Right atrium auricular region (tissue), 2 donors: ENCODE data around the gene PTPRC. TPM values are rescaled to one million over a fixed set of nuclear protein-coding genes. Genes with fewer than 3 reads are reported as not detected.

Source experiments
- DNase-seq: peaks from one replicate; pipeline ENCODE4 v3.0.0-alpha.2; 2019; ENCODE audit warnings: low spot score
- H3K27ac ChIP-seq, 2 donors: fragments of 200-600 bp; sonication (generic); 1 replicate in 1 of 2; 2 replicates in 1 of 2; pipeline ENCODE4 v1.5.1; 2016 to 2019
- H3K27me3 ChIP-seq, 2 donors: fragments of 200-600 bp; sonication (generic); one replicate each; pipeline versions ENCODE4 v1.5.1 to v1.6.0; 2017 to 2019
- H3K36me3 ChIP-seq: fragments of 200-600 bp; sonication (generic); one replicate; pipeline ENCODE4 v1.5.1; 2016
- H3K4me1 ChIP-seq, 2 donors: fragments of 200-600 bp; sonication (generic); one replicate each; pipeline versions ENCODE4 v1.5.1 to v1.6.0; 2017 to 2019
- H3K4me3 ChIP-seq, 2 donors: fragments of 200-600 bp; sonication (generic); 1 replicate in 1 of 2; 2 replicates in 1 of 2; pipeline ENCODE4 v1.5.1; 2017 to 2019; ENCODE audit warnings: mild to moderate bottlenecking in 1 of 2, moderate library complexity in 1 of 2
- H3K9me3 ChIP-seq, 2 donors: fragments of 200-600 bp; sonication (generic); one replicate each; pipeline ENCODE4 v1.5.1; 2019
- total RNA-seq, 2 donors: library from RNA; depleted of rRNA; stranded (reverse); fragments of >200 nt; gene quantifications; one replicate each; pipeline ENCODE4 v1.1.0, GENCODE V29; 2016
- TF ChIP-seq, protein P1 (sequence below), 2 donors: fragments of 200-600 bp; sonication (generic); IDR thresholded peaks; one replicate each; pipeline ENCODE4 v1.5.1; 2019; ENCODE audit warnings: antibody characterized with exemption in 2 of 2

PTPRC gene
- total RNA-seq, 2 donors from 2014 or later, result 5.5 to 10.1 TPM

DNA sequence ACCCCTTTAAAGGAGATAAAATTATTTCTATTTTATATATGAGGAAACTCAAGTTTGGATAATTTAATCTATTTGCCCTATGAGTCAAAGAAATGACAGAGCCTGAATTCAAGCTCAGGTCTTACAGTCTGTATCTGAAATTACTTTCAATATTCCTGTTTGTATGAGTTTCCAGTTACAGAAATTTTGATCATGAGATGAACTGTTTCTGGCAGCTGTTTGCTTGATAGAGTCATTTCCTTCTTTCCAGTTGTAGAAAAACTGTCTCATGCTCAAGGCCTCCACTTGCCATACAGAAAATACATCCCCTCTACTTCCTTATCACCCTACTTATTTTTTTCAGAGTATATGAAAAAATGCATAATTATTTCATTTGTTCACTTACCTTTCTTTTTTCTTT is 87.6 kb downstream of the PTPRC start:
- TF ChIP-seq, protein P1, sequence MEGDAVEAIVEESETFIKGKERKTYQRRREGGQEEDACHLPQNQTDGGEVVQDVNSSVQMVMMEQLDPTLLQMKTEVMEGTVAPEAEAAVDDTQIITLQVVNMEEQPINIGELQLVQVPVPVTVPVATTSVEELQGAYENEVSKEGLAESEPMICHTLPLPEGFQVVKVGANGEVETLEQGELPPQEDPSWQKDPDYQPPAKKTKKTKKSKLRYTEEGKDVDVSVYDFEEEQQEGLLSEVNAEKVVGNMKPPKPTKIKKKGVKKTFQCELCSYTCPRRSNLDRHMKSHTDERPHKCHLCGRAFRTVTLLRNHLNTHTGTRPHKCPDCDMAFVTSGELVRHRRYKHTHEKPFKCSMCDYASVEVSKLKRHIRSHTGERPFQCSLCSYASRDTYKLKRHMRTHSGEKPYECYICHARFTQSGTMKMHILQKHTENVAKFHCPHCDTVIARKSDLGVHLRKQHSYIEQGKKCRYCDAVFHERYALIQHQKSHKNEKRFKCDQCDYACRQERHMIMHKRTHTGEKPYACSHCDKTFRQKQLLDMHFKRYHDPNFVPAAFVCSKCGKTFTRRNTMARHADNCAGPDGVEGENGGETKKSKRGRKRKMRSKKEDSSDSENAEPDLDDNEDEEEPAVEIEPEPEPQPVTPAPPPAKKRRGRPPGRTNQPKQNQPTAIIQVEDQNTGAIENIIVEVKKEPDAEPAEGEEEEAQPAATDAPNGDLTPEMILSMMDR (IDR thresholded peaks at IDR 0.05), result no peak
- Histone ChIP-seq H3K27me3 (no peaks in the 10 kb centered on the region), H3K4me1 (no peaks in the 10 kb centered on the region), H3K4me3 (no peak overlapping the region), H3K27ac (no peak overlapping the region), H3K9me3 (no peaks in the 10 kb centered on the region), H3K36me3 (no peaks in the 10 kb centered on the region)
- no peak for DNase-seq

DNA sequence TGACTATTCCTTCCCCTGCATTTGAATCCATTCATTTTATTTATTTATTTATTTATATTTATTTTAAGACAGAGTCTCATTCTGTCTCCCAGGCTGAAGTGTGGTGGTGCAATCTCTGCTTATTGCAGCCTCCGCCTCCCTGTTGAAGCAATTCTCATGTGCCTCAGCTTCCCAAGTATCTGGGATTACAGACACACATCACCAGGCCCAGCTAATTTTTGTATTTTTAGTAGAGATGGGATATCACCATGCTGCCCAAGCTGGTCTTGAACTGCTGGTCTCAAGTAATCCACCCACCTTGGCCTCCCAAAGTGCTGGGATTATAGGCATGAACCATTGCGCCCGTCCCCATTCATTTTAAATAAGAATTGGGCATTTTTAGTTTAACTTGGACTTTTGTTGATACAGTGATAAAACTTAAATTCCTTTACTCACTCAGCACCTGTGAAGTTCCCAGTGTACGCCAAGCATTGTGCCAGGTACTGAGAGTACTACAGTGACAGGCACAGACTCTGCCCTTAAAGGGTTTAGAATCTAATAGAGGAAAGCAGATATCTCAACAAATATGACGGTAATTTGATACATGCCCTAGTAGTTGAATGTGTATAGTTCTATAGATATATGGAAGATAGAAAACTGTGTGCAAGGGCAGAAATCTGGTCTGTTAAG is 90.5 kb downstream of the PTPRC start:
- TF ChIP-seq, protein P1 (IDR thresholded peaks at IDR 0.05), result no peak
- H3K36me3 ChIP-seq, result no peaks in the 10 kb centered on the region
- H3K9me3 ChIP-seq, result no peaks in the 10 kb centered on the region
- H3K27me3 ChIP-seq, result no peaks in the 10 kb centered on the region
- DNase-seq, result no peak
- no peak overlapping the region for H3K27ac ChIP-seq
- H3K4me3 ChIP-seq, result no peak overlapping the region
- no peaks in the 10 kb centered on the region for H3K4me1 ChIP-seq

DNA sequence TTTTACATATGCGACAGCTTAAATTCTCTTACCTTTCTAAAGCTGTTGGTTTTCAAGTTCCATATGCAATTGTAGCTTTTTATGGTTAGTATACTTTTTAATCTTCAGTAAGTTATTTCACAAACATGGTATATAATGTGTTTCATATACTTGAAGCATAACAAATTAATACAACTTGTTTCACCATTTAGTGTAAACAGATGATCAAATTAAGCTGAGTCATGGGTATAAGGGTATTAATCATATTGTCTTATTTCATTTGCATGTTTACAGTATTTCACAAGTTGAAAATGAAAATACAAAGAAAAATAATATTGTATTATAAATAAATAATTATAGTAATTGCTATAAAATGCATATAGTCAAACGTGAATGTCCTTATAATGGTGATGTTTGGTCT is 92.1 kb downstream of the PTPRC start:
- no peak for DNase-seq
- H3K9me3 ChIP-seq, result no peaks in the 10 kb centered on the region
- H3K36me3 ChIP-seq, result no peaks in the 10 kb centered on the region
- no peaks in the 10 kb centered on the region for H3K27me3 ChIP-seq
- no peak overlapping the region for H3K4me3 ChIP-seq
- H3K4me1 ChIP-seq, result no peaks in the 10 kb centered on the region
- H3K27ac ChIP-seq, result no peak overlapping the region
- TF ChIP-seq, protein P1 (IDR thresholded peaks at IDR 0.05), result no peak

DNA sequence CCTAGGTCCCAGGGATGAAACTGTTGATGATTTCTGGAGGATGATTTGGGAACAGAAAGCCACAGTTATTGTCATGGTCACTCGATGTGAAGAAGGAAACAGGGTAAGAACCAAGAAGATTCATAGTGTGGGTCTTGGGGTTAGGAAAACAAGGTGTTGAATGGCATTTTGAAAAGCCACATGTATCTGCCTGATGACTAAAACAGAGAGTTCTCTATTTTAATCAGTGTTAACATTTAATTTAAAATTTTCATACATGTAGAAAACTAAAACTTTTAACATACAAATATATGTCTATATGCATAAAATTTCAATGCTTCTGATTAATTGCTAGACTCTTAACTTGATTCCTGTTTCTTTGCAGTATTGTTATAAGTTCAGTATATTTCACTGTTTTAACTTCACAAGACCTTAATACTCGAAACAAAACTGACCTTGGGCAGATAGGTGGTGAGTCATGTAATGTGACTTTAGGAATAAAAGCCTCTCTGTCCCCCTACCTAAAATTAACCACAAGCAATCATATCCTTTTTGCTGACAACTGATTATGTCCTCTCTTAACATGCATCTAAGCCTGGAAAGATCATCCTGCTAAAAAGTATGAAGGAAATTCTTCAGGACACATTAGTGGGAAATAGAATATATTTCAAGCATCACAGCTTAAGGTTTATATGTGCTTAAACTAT is 95.6 kb downstream of the PTPRC start:
- TF ChIP-seq, protein P1 (IDR thresholded peaks at IDR 0.05), result no peak
- H3K9me3 ChIP-seq, result peaks cover 0 to 7% of the 10 kb centered on the region in 2 donors
- H3K36me3 ChIP-seq, result no peaks in the 10 kb centered on the region
- no peak overlapping the region for H3K4me3 ChIP-seq
- no peak overlapping the region for H3K27ac ChIP-seq
- H3K4me1 ChIP-seq, result no peaks in the 10 kb centered on the region
- no peaks in the 10 kb centered on the region for H3K27me3 ChIP-seq
- no peak for DNase-seq

DNA sequence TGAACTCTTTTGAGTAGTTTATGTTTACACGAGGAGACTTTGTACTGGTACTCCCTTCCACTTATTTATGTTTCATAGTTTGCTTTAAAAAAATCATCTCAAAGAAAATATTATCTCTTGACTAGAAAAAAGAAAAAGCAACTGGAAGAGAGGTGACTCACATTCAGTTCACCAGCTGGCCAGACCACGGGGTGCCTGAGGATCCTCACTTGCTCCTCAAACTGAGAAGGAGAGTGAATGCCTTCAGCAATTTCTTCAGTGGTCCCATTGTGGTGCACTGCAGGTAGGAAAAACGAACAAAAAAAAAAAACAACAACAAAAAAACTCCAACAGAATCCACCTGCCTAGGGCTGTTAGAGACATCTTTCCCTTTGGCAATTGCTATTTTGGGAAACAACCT is 102.9 kb downstream of the PTPRC start:
- H3K27me3 ChIP-seq, result no peaks in the 10 kb centered on the region
- DNase-seq, result no peak
- H3K4me1 ChIP-seq, result no peaks in the 10 kb centered on the region
- H3K9me3 ChIP-seq, result peaks cover 0 to 7% of the 10 kb centered on the region in 2 donors
- no peaks in the 10 kb centered on the region for H3K36me3 ChIP-seq
- H3K27ac ChIP-seq, result no peak overlapping the region
- H3K4me3 ChIP-seq, result no peak overlapping the region
- TF ChIP-seq, protein P1 (IDR thresholded peaks at IDR 0.05), result no peak
